GM23338 (cell line): Measurements from ENCODE around the gene ABI3. TPM values are rescaled to one million over a fixed set of nuclear protein-coding genes. Genes with fewer than 3 reads are reported as not detected.

Experiments
- EZH2 ChIP-seq: fragments of 200-600 bp; sonication (generic); IDR thresholded peaks from one replicate; pipeline ENCODE4 v1.8.0; 2017; ENCODE audit warnings: antibody characterized with exemption, mild to moderate bottlenecking, low read depth; ENCODE audit not compliant: unreplicated experiment
- EZH2phosphoT487 ChIP-seq: fragments of 200-600 bp; sonication (generic); IDR thresholded peaks from one replicate; pipeline ENCODE4 v1.8.1; 2018; ENCODE audit warnings: antibody characterized with exemption; ENCODE audit not compliant: unreplicated experiment
- NANOG ChIP-seq: IDR thresholded peaks from 2 replicates; pipeline ENCODE4 v1.6.1; 2016; ENCODE audit warnings: antibody characterized with exemption, borderline replicate concordance
- STAT1 ChIP-seq: IDR thresholded peaks from one replicate; pipeline ENCODE4 v1.6.1; 2016; ENCODE audit warnings: antibody characterized with exemption; ENCODE audit not compliant: unreplicated experiment
- polyA plus RNA-seq: library from polyadenylated mRNA; unstranded; fragments of >200 nt; fragmentation: Nextera tagmentation; extraction: Ambion mirVana; gene quantifications from 2 replicates; pipeline ENCODE4 v1.2.1, GENCODE V29; 2016
- total RNA-seq: library from RNA; depleted of rRNA; stranded (reverse); fragments of >200 nt; shearing (Covaris generic); gene quantifications from 2 replicates; pipeline ENCODE4 v1.2.3, GENCODE V29; 2014
- TF ChIP-seq, protein P1 (sequence below): IDR thresholded peaks from one replicate; pipeline ENCODE4 v1.6.1; 2018; ENCODE audit warnings: antibody characterized with exemption; ENCODE audit not compliant: unreplicated experiment
- TF ChIP-seq, protein P2 (sequence below): fragments of 250-450 bp; sonication (Bioruptor Pico); IDR thresholded peaks from 2 replicates; pipeline ENCODE4 v1.5.0; 2020; ENCODE audit warnings: mild to moderate bottlenecking, moderate library complexity
- TF ChIP-seq, protein P3 (sequence below): IDR thresholded peaks from 2 replicates; pipeline ENCODE4 v1.6.1; 2016; ENCODE audit warnings: antibody characterized with exemption

The ABI3 gene
- total and polyA plus RNA-seq, 2 experiments from 2014 or later, result 1.8 to 3.0 TPM

DNA sequence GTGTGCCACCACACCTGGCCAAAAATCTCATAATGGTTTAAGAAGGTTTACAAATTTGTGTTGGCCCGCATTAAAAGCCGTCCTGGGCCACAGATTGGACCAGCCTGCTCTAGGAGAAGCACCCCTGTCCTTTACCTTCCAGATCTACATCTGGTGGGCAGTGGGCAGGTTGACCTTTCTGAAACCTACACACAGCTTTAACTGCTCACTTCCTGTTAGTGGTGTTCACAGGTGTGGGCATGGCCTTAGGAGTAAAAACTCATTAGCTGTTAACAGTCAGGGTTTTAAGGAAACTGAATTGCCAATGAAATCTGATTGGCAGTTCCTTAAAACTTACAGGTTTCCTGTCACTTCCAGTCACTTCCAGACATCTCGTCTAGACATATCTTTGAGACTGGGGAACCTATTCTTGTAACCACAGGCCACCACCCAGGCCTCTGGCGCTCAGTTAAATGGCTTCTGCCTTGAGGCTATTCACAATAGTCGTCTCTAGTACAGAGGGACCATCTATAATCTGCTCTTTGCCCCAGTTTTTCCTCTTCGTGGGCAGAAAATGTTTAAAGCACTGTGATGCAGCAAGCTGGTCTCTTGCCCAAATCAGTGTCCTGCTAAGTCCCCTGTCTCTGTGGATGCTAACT lies 29.4 kb upstream of the ABI3 start (continued):
- TF ChIP-seq, protein P1, sequence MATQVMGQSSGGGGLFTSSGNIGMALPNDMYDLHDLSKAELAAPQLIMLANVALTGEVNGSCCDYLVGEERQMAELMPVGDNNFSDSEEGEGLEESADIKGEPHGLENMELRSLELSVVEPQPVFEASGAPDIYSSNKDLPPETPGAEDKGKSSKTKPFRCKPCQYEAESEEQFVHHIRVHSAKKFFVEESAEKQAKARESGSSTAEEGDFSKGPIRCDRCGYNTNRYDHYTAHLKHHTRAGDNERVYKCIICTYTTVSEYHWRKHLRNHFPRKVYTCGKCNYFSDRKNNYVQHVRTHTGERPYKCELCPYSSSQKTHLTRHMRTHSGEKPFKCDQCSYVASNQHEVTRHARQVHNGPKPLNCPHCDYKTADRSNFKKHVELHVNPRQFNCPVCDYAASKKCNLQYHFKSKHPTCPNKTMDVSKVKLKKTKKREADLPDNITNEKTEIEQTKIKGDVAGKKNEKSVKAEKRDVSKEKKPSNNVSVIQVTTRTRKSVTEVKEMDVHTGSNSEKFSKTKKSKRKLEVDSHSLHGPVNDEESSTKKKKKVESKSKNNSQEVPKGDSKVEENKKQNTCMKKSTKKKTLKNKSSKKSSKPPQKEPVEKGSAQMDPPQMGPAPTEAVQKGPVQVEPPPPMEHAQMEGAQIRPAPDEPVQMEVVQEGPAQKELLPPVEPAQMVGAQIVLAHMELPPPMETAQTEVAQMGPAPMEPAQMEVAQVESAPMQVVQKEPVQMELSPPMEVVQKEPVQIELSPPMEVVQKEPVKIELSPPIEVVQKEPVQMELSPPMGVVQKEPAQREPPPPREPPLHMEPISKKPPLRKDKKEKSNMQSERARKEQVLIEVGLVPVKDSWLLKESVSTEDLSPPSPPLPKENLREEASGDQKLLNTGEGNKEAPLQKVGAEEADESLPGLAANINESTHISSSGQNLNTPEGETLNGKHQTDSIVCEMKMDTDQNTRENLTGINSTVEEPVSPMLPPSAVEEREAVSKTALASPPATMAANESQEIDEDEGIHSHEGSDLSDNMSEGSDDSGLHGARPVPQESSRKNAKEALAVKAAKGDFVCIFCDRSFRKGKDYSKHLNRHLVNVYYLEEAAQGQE, result no peak
- TF ChIP-seq, protein P2, sequence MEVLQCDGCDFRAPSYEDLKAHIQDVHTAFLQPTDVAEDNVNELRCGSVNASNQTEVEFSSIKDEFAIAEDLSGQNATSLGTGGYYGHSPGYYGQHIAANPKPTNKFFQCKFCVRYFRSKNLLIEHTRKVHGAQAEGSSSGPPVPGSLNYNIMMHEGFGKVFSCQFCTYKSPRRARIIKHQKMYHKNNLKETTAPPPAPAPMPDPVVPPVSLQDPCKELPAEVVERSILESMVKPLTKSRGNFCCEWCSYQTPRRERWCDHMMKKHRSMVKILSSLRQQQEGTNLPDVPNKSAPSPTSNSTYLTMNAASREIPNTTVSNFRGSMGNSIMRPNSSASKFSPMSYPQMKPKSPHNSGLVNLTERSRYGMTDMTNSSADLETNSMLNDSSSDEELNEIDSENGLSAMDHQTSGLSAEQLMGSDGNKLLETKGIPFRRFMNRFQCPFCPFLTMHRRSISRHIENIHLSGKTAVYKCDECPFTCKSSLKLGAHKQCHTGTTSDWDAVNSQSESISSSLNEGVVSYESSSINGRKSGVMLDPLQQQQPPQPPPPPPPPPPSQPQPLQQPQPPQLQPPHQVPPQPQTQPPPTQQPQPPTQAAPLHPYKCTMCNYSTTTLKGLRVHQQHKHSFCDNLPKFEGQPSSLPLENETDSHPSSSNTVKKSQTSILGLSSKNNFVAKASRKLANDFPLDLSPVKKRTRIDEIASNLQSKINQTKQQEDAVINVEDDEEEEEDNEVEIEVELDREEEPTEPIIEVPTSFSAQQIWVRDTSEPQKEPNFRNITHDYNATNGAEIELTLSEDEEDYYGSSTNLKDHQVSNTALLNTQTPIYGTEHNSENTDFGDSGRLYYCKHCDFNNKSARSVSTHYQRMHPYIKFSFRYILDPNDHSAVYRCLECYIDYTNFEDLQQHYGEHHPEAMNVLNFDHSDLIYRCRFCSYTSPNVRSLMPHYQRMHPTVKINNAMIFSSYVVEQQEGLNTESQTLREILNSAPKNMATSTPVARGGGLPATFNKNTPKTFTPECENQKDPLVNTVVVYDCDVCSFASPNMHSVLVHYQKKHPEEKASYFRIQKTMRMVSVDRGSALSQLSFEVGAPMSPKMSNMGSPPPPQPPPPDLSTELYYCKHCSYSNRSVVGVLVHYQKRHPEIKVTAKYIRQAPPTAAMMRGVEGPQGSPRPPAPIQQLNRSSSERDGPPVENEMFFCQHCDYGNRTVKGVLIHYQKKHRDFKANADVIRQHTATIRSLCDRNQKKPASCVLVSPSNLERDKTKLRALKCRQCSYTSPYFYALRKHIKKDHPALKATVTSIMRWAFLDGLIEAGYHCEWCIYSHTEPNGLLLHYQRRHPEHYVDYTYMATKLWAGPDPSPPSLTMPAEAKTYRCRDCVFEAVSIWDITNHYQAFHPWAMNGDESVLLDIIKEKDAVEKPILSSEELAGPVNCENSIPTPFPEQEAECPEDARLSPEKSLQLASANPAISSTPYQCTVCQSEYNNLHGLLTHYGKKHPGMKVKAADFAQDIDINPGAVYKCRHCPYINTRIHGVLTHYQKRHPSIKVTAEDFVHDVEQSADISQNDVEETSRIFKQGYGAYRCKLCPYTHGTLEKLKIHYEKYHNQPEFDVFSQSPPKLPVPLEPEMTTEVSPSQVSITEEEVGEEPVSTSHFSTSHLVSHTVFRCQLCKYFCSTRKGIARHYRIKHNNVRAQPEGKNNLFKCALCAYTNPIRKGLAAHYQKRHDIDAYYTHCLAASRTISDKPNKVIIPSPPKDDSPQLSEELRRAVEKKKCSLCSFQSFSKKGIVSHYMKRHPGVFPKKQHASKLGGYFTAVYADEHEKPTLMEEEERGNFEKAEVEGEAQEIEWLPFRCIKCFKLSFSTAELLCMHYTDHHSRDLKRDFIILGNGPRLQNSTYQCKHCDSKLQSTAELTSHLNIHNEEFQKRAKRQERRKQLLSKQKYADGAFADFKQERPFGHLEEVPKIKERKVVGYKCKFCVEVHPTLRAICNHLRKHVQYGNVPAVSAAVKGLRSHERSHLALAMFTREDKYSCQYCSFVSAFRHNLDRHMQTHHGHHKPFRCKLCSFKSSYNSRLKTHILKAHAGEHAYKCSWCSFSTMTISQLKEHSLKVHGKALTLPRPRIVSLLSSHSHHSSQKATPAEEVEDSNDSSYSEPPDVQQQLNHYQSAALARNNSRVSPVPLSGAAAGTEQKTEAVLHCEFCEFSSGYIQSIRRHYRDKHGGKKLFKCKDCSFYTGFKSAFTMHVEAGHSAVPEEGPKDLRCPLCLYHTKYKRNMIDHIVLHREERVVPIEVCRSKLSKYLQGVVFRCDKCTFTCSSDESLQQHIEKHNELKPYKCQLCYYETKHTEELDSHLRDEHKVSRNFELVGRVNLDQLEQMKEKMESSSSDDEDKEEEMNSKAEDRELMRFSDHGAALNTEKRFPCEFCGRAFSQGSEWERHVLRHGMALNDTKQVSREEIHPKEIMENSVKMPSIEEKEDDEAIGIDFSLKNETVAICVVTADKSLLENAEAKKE, result no peak
- TF ChIP-seq STAT1 (no peak), EZH2phosphoT487 (no peak), NANOG (no peak), EZH2 (no peak)
- TF ChIP-seq, protein P3, sequence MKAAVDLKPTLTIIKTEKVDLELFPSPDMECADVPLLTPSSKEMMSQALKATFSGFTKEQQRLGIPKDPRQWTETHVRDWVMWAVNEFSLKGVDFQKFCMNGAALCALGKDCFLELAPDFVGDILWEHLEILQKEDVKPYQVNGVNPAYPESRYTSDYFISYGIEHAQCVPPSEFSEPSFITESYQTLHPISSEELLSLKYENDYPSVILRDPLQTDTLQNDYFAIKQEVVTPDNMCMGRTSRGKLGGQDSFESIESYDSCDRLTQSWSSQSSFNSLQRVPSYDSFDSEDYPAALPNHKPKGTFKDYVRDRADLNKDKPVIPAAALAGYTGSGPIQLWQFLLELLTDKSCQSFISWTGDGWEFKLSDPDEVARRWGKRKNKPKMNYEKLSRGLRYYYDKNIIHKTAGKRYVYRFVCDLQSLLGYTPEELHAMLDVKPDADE, result no peak
